ENCODE measurements around the gene DNAI1.

Gene DNAI1

GRCh38 chr9:34514816-34515215 lies 56.2 kb downstream of the DNAI1 start:
- no peak overlapping the region for H3K27ac ChIP-seq (ENCODE audit: low read length)
- peaks cover 29% of the 10 kb centered on the region; the same call in 1 of the 2 replicates for H3K4me1 ChIP-seq (ENCODE audit: insufficient read depth, low read length)
- no peak overlapping the region for H3K9ac ChIP-seq (ENCODE audit: low read depth, low read length)
- H3K36me3 ChIP-seq (ENCODE audit: insufficient read depth, low read depth, low read length), result no peaks in the 10 kb centered on the region
- no peak overlapping the region for H3K4me3 ChIP-seq (ENCODE audit: low read length)
- H3K9me3 ChIP-seq (ENCODE audit: insufficient read depth, low read depth, low read length), result no peaks in the 10 kb centered on the region
- no peaks in the 10 kb centered on the region for H3K27me3 ChIP-seq (ENCODE audit: insufficient read depth, low read length)

GRCh38 chr9:34515959-34516358 lies 57.4 kb downstream of the DNAI1 start:
- H3K4me1 ChIP-seq (ENCODE audit: insufficient read depth, low read length), result peaks cover 20% of the 10 kb centered on the region; the same call in 1 of the 2 replicates

GRCh38 chr9:34517185-34517584 lies 58.6 kb downstream of the DNAI1 start:
- H3K36me3 ChIP-seq (ENCODE audit: insufficient read depth, low read depth, low read length), result no peaks in the 10 kb centered on the region
- H3K9me3 ChIP-seq (ENCODE audit: insufficient read depth, low read depth, low read length), result no peaks in the 10 kb centered on the region
- peaks cover 19% of the 10 kb centered on the region; the same call in 1 of the 2 replicates for H3K4me1 ChIP-seq (ENCODE audit: insufficient read depth, low read length)
- H3K27ac ChIP-seq (ENCODE audit: low read length), result no peak overlapping the region
- H3K27me3 ChIP-seq (ENCODE audit: insufficient read depth, low read length), result peaks cover 7% of the 10 kb centered on the region
- H3K9ac ChIP-seq (ENCODE audit: low read depth, low read length), result no peak overlapping the region
- H3K4me3 ChIP-seq (ENCODE audit: low read length), result no peak overlapping the region

More at GRCh38 chr9:34515959-34516358, 57.4 kb downstream of the DNAI1 start:
- Histone ChIP-seq H3K4me3 (ENCODE audit: low read length) (no peak overlapping the region), H3K27me3 (ENCODE audit: insufficient read depth, low read length) (no peaks in the 10 kb centered on the region), H3K9ac (ENCODE audit: low read depth, low read length) (no peak overlapping the region), H3K36me3 (ENCODE audit: insufficient read depth, low read depth, low read length) (no peaks in the 10 kb centered on the region), H3K27ac (ENCODE audit: low read length) (no peak overlapping the region), H3K9me3 (ENCODE audit: insufficient read depth, low read depth, low read length) (no peaks in the 10 kb centered on the region)

GRCh38 chr9:34518110-34518616 lies 59.6 kb downstream of the DNAI1 start:
- no peaks in the 10 kb centered on the region for H3K36me3 ChIP-seq (ENCODE audit: insufficient read depth, low read depth, low read length)
- H3K27ac ChIP-seq (ENCODE audit: low read length), result no peak overlapping the region
- no peak overlapping the region for H3K9ac ChIP-seq (ENCODE audit: low read depth, low read length)
- no peaks in the 10 kb centered on the region for H3K9me3 ChIP-seq (ENCODE audit: insufficient read depth, low read depth, low read length)
- no peak overlapping the region for H3K4me3 ChIP-seq (ENCODE audit: low read length)
- H3K27me3 ChIP-seq (ENCODE audit: insufficient read depth, low read length), result peaks cover 12% of the 10 kb centered on the region
- H3K4me1 ChIP-seq (ENCODE audit: insufficient read depth, low read length), result peaks cover 9% of the 10 kb centered on the region; the same call in 1 of the 2 replicates

GRCh38 chr9:34518896-34519295 lies 60.3 kb downstream of the DNAI1 start:
- Histone ChIP-seq H3K27ac (ENCODE audit: low read length) (no peak overlapping the region), H3K9me3 (ENCODE audit: insufficient read depth, low read depth, low read length) (no peaks in the 10 kb centered on the region), H3K36me3 (ENCODE audit: insufficient read depth, low read depth, low read length) (no peaks in the 10 kb centered on the region), H3K9ac (ENCODE audit: low read depth, low read length) (no peak overlapping the region), H3K4me1 (ENCODE audit: insufficient read depth, low read length) (peaks cover 2% of the 10 kb centered on the region; the same call in 1 of the 2 replicates), H3K4me3 (ENCODE audit: low read length) (no peak overlapping the region), H3K27me3 (ENCODE audit: insufficient read depth, low read length) (peaks cover 15% of the 10 kb centered on the region)

- H3K9me3 ChIP-seq (ENCODE audit: insufficient read depth, low read depth, low read length), result no peaks in the 10 kb centered on the region
- H3K36me3 ChIP-seq (ENCODE audit: insufficient read depth, low read depth, low read length), result no peaks in the 10 kb centered on the region
- no peak overlapping the region for H3K27ac ChIP-seq (ENCODE audit: low read length)
- H3K27me3 ChIP-seq (ENCODE audit: insufficient read depth, low read length), result peaks cover 21% of the 10 kb centered on the region
- no peak overlapping the region for H3K4me3 ChIP-seq (ENCODE audit: low read length)
- H3K9ac ChIP-seq (ENCODE audit: low read depth, low read length), result no peak overlapping the region
- H3K4me1 ChIP-seq (ENCODE audit: insufficient read depth, low read length), result no peaks in the 10 kb centered on the region; the same call in 1 of the 2 replicates
Measured at GRCh38 chr9:34519321-34520020, 60.9 kb downstream of the DNAI1 start.

GRCh38 chr9:34520096-34520495 lies 61.5 kb downstream of the DNAI1 start:
- no peak overlapping the region for H3K27ac ChIP-seq (ENCODE audit: low read length)
- peaks cover 27% of the 10 kb centered on the region for H3K27me3 ChIP-seq (ENCODE audit: insufficient read depth, low read length)
- H3K4me1 ChIP-seq (ENCODE audit: insufficient read depth, low read length), result no peaks in the 10 kb centered on the region; the same call in 1 of the 2 replicates
- H3K4me3 ChIP-seq (ENCODE audit: low read length), result no peak overlapping the region
- H3K36me3 ChIP-seq (ENCODE audit: insufficient read depth, low read depth, low read length), result no peaks in the 10 kb centered on the region
- no peak overlapping the region for H3K9ac ChIP-seq (ENCODE audit: low read depth, low read length)
- no peaks in the 10 kb centered on the region for H3K9me3 ChIP-seq (ENCODE audit: insufficient read depth, low read depth, low read length)

- no peak overlapping the region for H3K27ac ChIP-seq (ENCODE audit: low read length)
- H3K4me3 ChIP-seq (ENCODE audit: low read length), result no peak overlapping the region
- H3K9ac ChIP-seq (ENCODE audit: low read depth, low read length), result no peak overlapping the region
Measured at GRCh38 chr9:34520505-34521385, 62.1 kb downstream of the DNAI1 start.

GRCh38 chr9:34521406-34522045 lies 62.9 kb downstream of the DNAI1 start:
- Histone ChIP-seq H3K4me3 (ENCODE audit: low read length) (peak overlapping the region; percentile 73; the same call in 1 of the 2 replicates), H3K27me3 (ENCODE audit: insufficient read depth, low read length) (peaks cover 35% of the 10 kb centered on the region), H3K27ac (ENCODE audit: low read length) (no peak overlapping the region), H3K9ac (ENCODE audit: low read depth, low read length) (no peak overlapping the region), H3K36me3 (ENCODE audit: insufficient read depth, low read depth, low read length) (no peaks in the 10 kb centered on the region), H3K4me1 (ENCODE audit: insufficient read depth, low read length) (no peaks in the 10 kb centered on the region; the same call in 1 of the 2 replicates), H3K9me3 (ENCODE audit: insufficient read depth, low read depth, low read length) (no peaks in the 10 kb centered on the region)

More at GRCh38 chr9:34520505-34521385, 62.1 kb downstream of the DNAI1 start:
- H3K27me3 ChIP-seq (ENCODE audit: insufficient read depth, low read length), result peaks cover 32% of the 10 kb centered on the region
- H3K9me3 ChIP-seq (ENCODE audit: insufficient read depth, low read depth, low read length), result no peaks in the 10 kb centered on the region
- no peaks in the 10 kb centered on the region; the same call in 1 of the 2 replicates for H3K4me1 ChIP-seq (ENCODE audit: insufficient read depth, low read length)
- H3K36me3 ChIP-seq (ENCODE audit: insufficient read depth, low read depth, low read length), result no peaks in the 10 kb centered on the region

GRCh38 chr9:34522091-34522887 lies 63.7 kb downstream of the DNAI1 start:
- peak overlapping the region; percentile 74; the same call in 1 of the 2 replicates for H3K9ac ChIP-seq (ENCODE audit: low read depth, low read length)
- no peaks in the 10 kb centered on the region for H3K36me3 ChIP-seq (ENCODE audit: insufficient read depth, low read depth, low read length)
- H3K4me3 ChIP-seq (ENCODE audit: low read length), result peak overlapping the region; percentile 73
- no peaks in the 10 kb centered on the region; the same call in 1 of the 2 replicates for H3K4me1 ChIP-seq (ENCODE audit: insufficient read depth, low read length)
- H3K27ac ChIP-seq (ENCODE audit: low read length), result no peak overlapping the region
- peaks cover 35% of the 10 kb centered on the region for H3K27me3 ChIP-seq (ENCODE audit: insufficient read depth, low read length)
- H3K9me3 ChIP-seq (ENCODE audit: insufficient read depth, low read depth, low read length), result no peaks in the 10 kb centered on the region
